Stromal cell of bone marrow (primary cell): ENCODE data around the gene CDX1.

Experiments
- DNase-seq: peaks from one replicate; pipeline ENCODE4 v3.0.0-alpha.2; 2012; ENCODE audit warnings: low read depth

The CDX1 gene

GRCh38 chr5:150166650-150167511 lies at the start of gene CDX1:
Gene CDX1 (plus strand): TSS chr5:150166778. CDS start chr5:150166877, 99 bp downstream.
- DNase-seq, result no peak

GRCh38 chr5:150117945-150118560 lies 48.5 kb upstream of the CDX1 start:
- DNase-seq, result no peak

- DNase-seq, result no peak
Observed at GRCh38 chr5:150118561-150119229, 47.9 kb upstream of the CDX1 start.

- no peak for DNase-seq
Observed at GRCh38 chr5:150119421-150120061, 47.0 kb upstream of the CDX1 start.

- DNase-seq, result no peak
Observed at GRCh38 chr5:150120062-150120441, 46.5 kb upstream of the CDX1 start.

GRCh38 chr5:150120617-150121447 lies 45.7 kb upstream of the CDX1 start:
- DNase-seq, result no peak

GRCh38 chr5:150121448-150122157 lies 45.0 kb upstream of the CDX1 start:
- no peak for DNase-seq

- DNase-seq, result no peak
Observed at GRCh38 chr5:150122158-150122510, 44.4 kb upstream of the CDX1 start.

- DNase-seq, result no peak
Observed at GRCh38 chr5:150122536-150123481, 43.8 kb upstream of the CDX1 start.

GRCh38 chr5:150123542-150123941 lies 43.0 kb upstream of the CDX1 start:
- DNase-seq, result no peak

- DNase-seq, result no peak
Observed at GRCh38 chr5:150124111-150124557, 42.4 kb upstream of the CDX1 start.

GRCh38 chr5:150124596-150124995 lies 42.0 kb upstream of the CDX1 start:
- DNase-seq, result no peak

- no peak for DNase-seq
Observed at GRCh38 chr5:150125334-150125733, 41.2 kb upstream of the CDX1 start.

GRCh38 chr5:150126199-150126920 lies 40.2 kb upstream of the CDX1 start:
- no peak for DNase-seq

- no peak for DNase-seq
Observed at GRCh38 chr5:150126921-150127265, 39.7 kb upstream of the CDX1 start.

GRCh38 chr5:150129454-150129812 lies 37.1 kb upstream of the CDX1 start:
- DNase-seq, result no peak

GRCh38 chr5:150129813-150130492 lies 36.6 kb upstream of the CDX1 start:
- no peak for DNase-seq

- no peak for DNase-seq
Observed at GRCh38 chr5:150130493-150130922, 36.1 kb upstream of the CDX1 start.

- DNase-seq, result no peak
Observed at GRCh38 chr5:150131461-150131860, 35.1 kb upstream of the CDX1 start.
